Mucosa of descending colon (tissue), 3 donors: ENCODE results near the gene ADD1. TPM values are rescaled to one million over a fixed set of nuclear protein-coding genes. Genes with fewer than 3 reads are reported as not detected.

Experiments used
- ATAC-seq: fragments of 200-7000 bp; cut with Tn5 transposase; one replicate; pipeline ENCODE4 v1.9.1; 2020; ENCODE audit warnings: mild to moderate bottlenecking, moderate library complexity
- DNase-seq, 3 donors: peaks; one replicate each; pipeline ENCODE4 v3.0.0-alpha.2; 2020
- H3K36me3 ChIP-seq: fragments of 200-600 bp; one replicate; pipeline ENCODE4 v1.8.0; 2021; ENCODE audit warnings: low read depth, mild to moderate bottlenecking
- H3K4me1 ChIP-seq: fragments of 200-600 bp; one replicate; pipeline ENCODE4 v1.8.0; 2021; ENCODE audit warnings: low read depth, mild to moderate bottlenecking
- H3K4me3 ChIP-seq: fragments of 200-600 bp; one replicate; pipeline ENCODE4 v1.8.0; 2021; ENCODE audit warnings: mild to moderate bottlenecking
- H3K9me3 ChIP-seq: fragments of 200-600 bp; one replicate; pipeline ENCODE4 v1.8.0; 2021; ENCODE audit warnings: mild to moderate bottlenecking
- CTCF ChIP-seq: fragments of 200-600 bp; IDR thresholded peaks from one replicate; pipeline ENCODE4 v1.8.0; 2022; ENCODE audit warnings: antibody characterized with exemption, mild to moderate bottlenecking
- intact Hi-C, 2 donors: fragments of 100-400 bp; cut with DNase I in 1 of 2; cut with micrococcal nuclease in 1 of 2; formaldehyde crosslinking; loops; one replicate each; pipeline versions ENCODE4 v1.11.0 to v1.11.1; 2022; cut with DNase I, micrococcal nuclease
- total RNA-seq, 3 donors: library from RNA; stranded (reverse); fragmentation: NEBNext Ultra II Directional in 2 of 3; extraction: Animal tissue kit (Norgen Biotek cat#: 25700) in 2 of 3; gene quantifications; one replicate each; pipeline versions ENCODE4 v1.2.1 to v1.2.4, GENCODE V29; 2021 to 2023
- donor health status: DM: no; HTN: no; CAD: no; lungs with moderate emphysema.
- donor health status: DM: no; HTN: no; CAD: no.
- donor health status: DM: no; HTN: yes; CAD: no.

Gene ADD1
- total RNA-seq, 3 donors from 2014 or later, result 201 to 373 (median 261) TPM

- H3K4me3 ChIP-seq, result no peak overlapping the region
- no peak for DNase-seq
- intact Hi-C loops, result no loop called here
- ATAC-seq, result no peak
- H3K9me3 ChIP-seq, result no peaks in the 10 kb centered on the region
- H3K36me3 ChIP-seq, result no peaks in the 10 kb centered on the region
- TF ChIP-seq CTCF, result no peak
- H3K4me1 ChIP-seq, result peaks cover 2% of the 10 kb centered on the region
Measured at GRCh38 chr4:2888886-2889285, 45.2 kb downstream of the ADD1 start.

GRCh38 chr4:2891294-2891693 lies 47.6 kb downstream of the ADD1 start:
- H3K9me3 ChIP-seq, result no peaks in the 10 kb centered on the region
- no peak overlapping the region for H3K4me3 ChIP-seq
- H3K36me3 ChIP-seq, result no peaks in the 10 kb centered on the region
- ATAC-seq (peak; percentile 72), DNase-seq (no peak)
- peaks cover 2% of the 10 kb centered on the region for H3K4me1 ChIP-seq
- intact Hi-C loops, result no loop called here
- no peak for TF ChIP-seq CTCF

- no peak for TF ChIP-seq CTCF
- intact Hi-C loops, result no loop called here
- ATAC-seq (no peak), DNase-seq (no peak)
- no peak overlapping the region for H3K4me3 ChIP-seq
- no peaks in the 10 kb centered on the region for H3K9me3 ChIP-seq
- peaks cover 2% of the 10 kb centered on the region for H3K4me1 ChIP-seq
- H3K36me3 ChIP-seq, result no peaks in the 10 kb centered on the region
Measured at GRCh38 chr4:2893772-2894171, 50.1 kb downstream of the ADD1 start.

GRCh38 chr4:2898001-2898400 lies 54.4 kb downstream of the ADD1 start:
- no peaks in the 10 kb centered on the region for H3K9me3 ChIP-seq
- no peak for DNase-seq
- no peak for TF ChIP-seq CTCF
- intact Hi-C loops, result no loop called here
- H3K4me3 ChIP-seq, result no peak overlapping the region
- peaks cover 7% of the 10 kb centered on the region for H3K4me1 ChIP-seq
- no peaks in the 10 kb centered on the region for H3K36me3 ChIP-seq
- ATAC-seq, result no peak

GRCh38 chr4:2900741-2901140 lies 57.1 kb downstream of the ADD1 start:
- peaks cover 7% of the 10 kb centered on the region for H3K4me1 ChIP-seq
- peaks cover 3% of the 10 kb centered on the region for H3K36me3 ChIP-seq
- ATAC-seq (no peak), DNase-seq (no peak)
- H3K9me3 ChIP-seq, result no peaks in the 10 kb centered on the region
- intact Hi-C loops, result no loop called here
- H3K4me3 ChIP-seq, result no peak overlapping the region
- TF ChIP-seq CTCF, result no peak

- no peak for TF ChIP-seq CTCF
- Histone ChIP-seq H3K4me1 (peaks cover 7% of the 10 kb centered on the region), H3K9me3 (no peaks in the 10 kb centered on the region), H3K36me3 (peaks cover 3% of the 10 kb centered on the region), H3K4me3 (no peak overlapping the region)
- no peak for ATAC-seq
- DNase-seq, result no peak
- intact Hi-C loops, result no loop called here
Measured at GRCh38 chr4:2901186-2901585, 57.5 kb downstream of the ADD1 start.
